HG03521 (cell line): ENCODE measurements around the gene FOXP1.
A peak's percentile ranks its signal among the peaks of the same experiment; 100 is the strongest.

ENCODE experiments used
- ATAC-seq: cut with Tn5 transposase; IDR thresholded peaks from one replicate; pipeline ENCODE4 v1.9.1; 2021; ENCODE audit warnings: mild to moderate bottlenecking, moderate library complexity; ENCODE audit not compliant: unreplicated experiment

The FOXP1 gene

GRCh38 chr3:71587958-71588357 lies 4.4 kb upstream of the FOXP1 start:
- no peak for ATAC-seq

GRCh38 chr3:71586810-71587242 lies 3.3 kb upstream of the FOXP1 start:
- ATAC-seq, result no peak

- ATAC-seq, result no peak
Measured at GRCh38 chr3:71585887-71586809, 2.6 kb upstream of the FOXP1 start.

GRCh38 chr3:71585131-71585530 lies 1.6 kb upstream of the FOXP1 start:
- ATAC-seq, result no peak

GRCh38 chr3:71584394-71585011 lies 975 bp upstream of the FOXP1 start:
- ATAC-seq, result no peak

- peak; percentile 24 for ATAC-seq
Measured at GRCh38 chr3:71582612-71583565, 639 bp downstream of the FOXP1 start.

- ATAC-seq, result peak; percentile 4
Measured at GRCh38 chr3:71582036-71582611, 1.4 kb downstream of the FOXP1 start.

GRCh38 chr3:71581457-71582035 lies 2.0 kb downstream of the FOXP1 start:
- no peak for ATAC-seq

GRCh38 chr3:71580636-71581456 lies 2.7 kb downstream of the FOXP1 start:
- no peak for ATAC-seq

GRCh38 chr3:71579935-71580406 lies 3.6 kb downstream of the FOXP1 start:
- no peak for ATAC-seq

GRCh38 chr3:71579326-71579934 lies 4.1 kb downstream of the FOXP1 start:
- ATAC-seq, result no peak

GRCh38 chr3:71578054-71578751 lies 5.3 kb downstream of the FOXP1 start:
- ATAC-seq, result no peak

GRCh38 chr3:71577011-71577410 lies 6.5 kb downstream of the FOXP1 start:
- no peak for ATAC-seq

GRCh38 chr3:71575433-71575832 lies 8.1 kb downstream of the FOXP1 start:
- no peak for ATAC-seq

- no peak for ATAC-seq
Measured at GRCh38 chr3:71573181-71573580, 10.3 kb downstream of the FOXP1 start.

- no peak for ATAC-seq
Measured at GRCh38 chr3:71570546-71570945, 13.0 kb downstream of the FOXP1 start.

GRCh38 chr3:71568207-71568606 lies 15.3 kb downstream of the FOXP1 start:
- ATAC-seq, result no peak

GRCh38 chr3:71566776-71567175 lies 16.8 kb downstream of the FOXP1 start:
- ATAC-seq, result no peak
